GM19043 (cell line): Measurements from ENCODE around the gene IDS.
"Not testable (repeated sequence)": the region's sequence is repeated elsewhere in the genome, so short reads cannot be mapped to it uniquely, and the experiment has no call there.

ENCODE experiments used
- ATAC-seq: cut with Tn5 transposase; IDR thresholded peaks from one replicate; pipeline ENCODE4 v1.9.1; 2021; ENCODE audit warnings: low read depth; ENCODE audit not compliant: unreplicated experiment

The IDS gene, protein sequence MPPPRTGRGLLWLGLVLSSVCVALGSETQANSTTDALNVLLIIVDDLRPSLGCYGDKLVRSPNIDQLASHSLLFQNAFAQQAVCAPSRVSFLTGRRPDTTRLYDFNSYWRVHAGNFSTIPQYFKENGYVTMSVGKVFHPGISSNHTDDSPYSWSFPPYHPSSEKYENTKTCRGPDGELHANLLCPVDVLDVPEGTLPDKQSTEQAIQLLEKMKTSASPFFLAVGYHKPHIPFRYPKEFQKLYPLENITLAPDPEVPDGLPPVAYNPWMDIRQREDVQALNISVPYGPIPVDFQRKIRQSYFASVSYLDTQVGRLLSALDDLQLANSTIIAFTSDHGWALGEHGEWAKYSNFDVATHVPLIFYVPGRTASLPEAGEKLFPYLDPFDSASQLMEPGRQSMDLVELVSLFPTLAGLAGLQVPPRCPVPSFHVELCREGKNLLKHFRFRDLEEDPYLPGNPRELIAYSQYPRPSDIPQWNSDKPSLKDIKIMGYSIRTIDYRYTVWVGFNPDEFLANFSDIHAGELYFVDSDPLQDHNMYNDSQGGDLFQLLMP

DNA sequence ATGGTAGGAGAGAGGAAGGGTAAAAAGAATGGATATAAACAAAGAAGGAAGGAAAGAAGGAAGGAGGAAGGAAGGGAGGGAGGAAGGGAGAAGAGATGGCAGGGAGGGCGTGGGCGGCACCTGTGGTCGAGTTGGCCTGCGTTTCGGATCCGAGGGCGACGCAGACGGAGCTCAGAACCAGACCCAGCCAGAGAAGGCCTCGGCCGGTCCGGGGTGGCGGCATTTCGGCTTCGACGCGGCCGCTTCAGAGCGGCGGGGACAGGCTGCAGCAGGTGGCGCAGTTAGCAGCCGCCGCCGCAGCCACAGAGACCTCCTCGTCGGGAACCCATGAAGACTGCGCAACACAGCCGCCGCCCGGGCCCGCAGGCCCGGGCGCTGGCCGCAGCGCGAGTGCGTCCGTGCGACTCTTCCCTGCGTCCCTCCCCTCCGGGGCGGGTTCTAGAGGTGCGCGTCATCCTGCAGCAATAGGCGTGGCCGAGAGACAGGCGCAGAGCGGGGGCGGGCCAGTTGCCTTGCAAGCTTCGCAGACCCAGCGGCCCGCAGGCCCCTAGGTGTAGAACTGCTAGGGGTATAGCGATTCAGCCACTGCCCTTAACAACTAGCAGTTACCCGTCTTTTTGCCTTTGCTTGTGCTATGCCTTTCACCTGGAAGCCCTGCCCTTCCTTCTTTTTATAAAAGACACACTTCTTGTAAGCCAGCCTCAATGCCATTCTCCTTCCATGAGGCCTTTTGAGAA is at the start of gene IDS:
IDS (minus strand) TSS at position 392 of the 737 bp plus-strand sequence; CDS start at position 223, 169 bp downstream.
- peak; percentile 66 for ATAC-seq

GRCh38 chrX:149551939-149552248 is 46.8 kb upstream of the IDS start:
- not testable (repeated sequence) for ATAC-seq

- ATAC-seq: not testable (repeated sequence)
These were observed 46.3 kb upstream of the IDS start for GRCh38 chrX:149551245-149551938.

- ATAC-seq: not testable (repeated sequence)
These were observed 45.3 kb upstream of the IDS start for GRCh38 chrX:149550454-149550853.

GRCh38 chrX:149549701-149550100 is 44.6 kb upstream of the IDS start, which contains the start of gene HSFX3:
TSS of gene HSFX3 (minus strand) at chrX:149549924. CDS start at chrX:149549852, 72 bp downstream.
- ATAC-seq: not testable (repeated sequence)

DNA sequence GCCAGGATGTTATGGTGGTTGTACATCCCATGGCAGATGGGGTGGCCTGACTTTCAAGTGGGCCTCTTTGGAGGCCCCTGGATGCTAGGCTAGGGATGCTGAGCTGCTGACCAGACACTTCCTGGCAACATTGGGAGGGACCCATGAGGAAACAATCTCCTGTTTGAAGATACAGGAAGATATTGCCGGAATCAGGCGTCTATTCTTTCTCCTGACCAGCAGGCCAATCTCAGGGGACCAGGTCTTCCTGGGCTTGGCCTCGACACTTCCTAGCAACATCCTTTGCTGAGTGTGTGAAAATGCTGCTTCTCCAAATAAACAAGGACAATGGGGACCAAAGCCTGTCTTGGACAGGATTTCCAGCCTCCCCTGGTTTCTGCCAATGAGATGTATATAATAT is 42.7 kb upstream of the IDS start:
- ATAC-seq: not testable (repeated sequence)

GRCh38 chrX:149546962-149547361 is 41.9 kb upstream of the IDS start:
- ATAC-seq: not testable (repeated sequence)

- peak; percentile 67 for ATAC-seq
These were observed 40.7 kb upstream of the IDS start for GRCh38 chrX:149545545-149546543.

GRCh38 chrX:149541521-149542047 is 36.5 kb upstream of the IDS start:
- no peak for ATAC-seq

DNA sequence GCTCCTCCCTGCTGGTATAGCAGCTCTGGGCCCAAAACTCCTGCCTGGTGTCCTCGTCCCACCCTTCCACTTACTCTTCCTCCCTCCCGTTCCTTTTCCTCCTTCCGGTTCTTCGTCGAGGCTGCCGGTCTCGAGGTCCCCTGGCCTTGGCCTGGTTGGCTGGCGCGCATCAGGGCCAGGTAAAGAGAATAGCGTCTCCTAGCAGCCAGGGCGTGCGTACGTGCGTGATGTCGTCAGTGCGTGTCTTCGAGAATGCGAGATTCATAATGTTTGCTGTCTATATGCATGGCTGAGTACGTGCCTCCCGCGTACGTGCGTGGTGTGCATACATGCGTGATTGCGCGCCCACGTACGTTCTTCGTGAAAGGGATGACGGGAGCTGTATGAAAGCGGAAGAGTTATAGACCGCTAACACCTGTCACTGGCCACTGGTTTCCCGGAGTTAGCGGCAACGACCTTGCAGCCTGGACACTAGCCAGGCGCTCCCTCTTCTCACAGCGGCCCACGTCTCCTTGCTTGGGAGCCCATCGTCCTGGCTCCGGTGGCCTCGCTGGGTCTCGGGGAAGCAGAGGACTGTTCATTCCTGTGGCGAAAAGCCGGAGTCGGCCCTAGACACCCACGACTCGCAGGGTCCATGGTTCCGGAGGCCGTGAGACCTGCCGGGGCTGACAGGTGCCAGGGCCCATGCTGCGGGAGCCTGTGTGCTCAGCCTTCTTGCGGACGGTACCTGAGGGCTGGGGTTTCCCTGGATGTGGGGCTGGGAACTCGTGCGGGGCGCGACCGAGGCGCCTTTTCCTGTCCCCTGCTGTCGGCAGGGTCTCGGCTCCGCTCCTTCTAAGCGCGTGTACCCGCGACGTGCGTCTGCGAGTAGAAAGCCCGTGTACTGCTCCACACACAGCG is 35.8 kb upstream of the IDS start, which contains the start of gene EOLA1:
EOLA1 (plus strand) TSS at position 392 of the 900 bp plus-strand sequence. CDS start 4,619 bp downstream, outside the sequence.
- ATAC-seq: peak; percentile 71

DNA sequence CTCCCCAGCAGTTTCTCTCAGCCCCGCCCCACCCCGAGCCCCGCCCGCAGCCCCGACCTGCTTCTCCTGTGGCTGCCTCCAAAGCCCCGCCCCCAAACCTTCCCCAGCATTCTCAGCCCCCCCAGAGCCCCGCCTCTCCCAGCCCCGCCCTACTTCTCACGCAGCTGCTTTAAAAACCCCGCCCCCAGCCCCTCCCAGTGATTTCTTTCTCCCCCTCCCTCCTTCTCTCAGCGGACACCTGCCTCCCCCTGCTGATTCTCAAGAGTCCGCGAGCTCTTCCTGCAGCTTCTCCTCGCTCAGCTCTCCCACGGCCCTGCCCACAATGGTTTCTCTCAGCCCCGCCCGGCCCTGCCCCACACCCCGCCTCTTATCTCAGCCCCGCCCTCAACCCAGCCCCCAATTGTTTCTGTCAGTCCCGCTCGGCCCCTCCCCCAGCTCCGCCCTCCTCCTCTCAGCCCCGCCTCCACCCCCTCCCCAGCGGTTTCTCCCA is 35.1 kb upstream of the IDS start:
- peak; percentile 6 for ATAC-seq

GRCh38 chrX:149539283-149540130 is 34.4 kb upstream of the IDS start:
- ATAC-seq: peak; percentile 37

DNA sequence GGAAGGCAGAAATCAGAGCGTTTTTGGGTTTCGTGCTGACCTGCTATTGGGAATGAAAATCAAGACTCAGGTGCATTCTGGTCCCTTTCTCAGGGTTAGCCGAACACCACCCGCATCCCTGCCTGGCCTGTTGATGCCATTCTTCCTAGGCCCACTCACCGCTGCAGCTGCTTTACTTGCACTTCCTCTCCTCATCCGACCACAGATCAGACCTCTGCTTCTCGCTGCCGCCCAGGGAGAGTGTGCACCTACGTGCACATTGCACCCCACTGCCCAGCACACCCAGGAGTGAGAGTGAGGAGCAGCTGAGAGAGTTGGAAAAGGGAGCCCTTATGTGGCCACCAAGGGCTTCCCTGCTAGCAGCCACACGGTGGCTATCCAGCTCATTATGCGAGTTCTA is 32.4 kb upstream of the IDS start:
- ATAC-seq: peak; percentile 13

GRCh38 chrX:149534926-149535602 is 30.0 kb upstream of the IDS start:
- not testable (repeated sequence) for ATAC-seq

GRCh38 chrX:149533999-149534398 is 28.9 kb upstream of the IDS start:
- not testable (repeated sequence) for ATAC-seq

GRCh38 chrX:149532868-149533267 is 27.8 kb upstream of the IDS start:
- ATAC-seq: not testable (repeated sequence)

DNA sequence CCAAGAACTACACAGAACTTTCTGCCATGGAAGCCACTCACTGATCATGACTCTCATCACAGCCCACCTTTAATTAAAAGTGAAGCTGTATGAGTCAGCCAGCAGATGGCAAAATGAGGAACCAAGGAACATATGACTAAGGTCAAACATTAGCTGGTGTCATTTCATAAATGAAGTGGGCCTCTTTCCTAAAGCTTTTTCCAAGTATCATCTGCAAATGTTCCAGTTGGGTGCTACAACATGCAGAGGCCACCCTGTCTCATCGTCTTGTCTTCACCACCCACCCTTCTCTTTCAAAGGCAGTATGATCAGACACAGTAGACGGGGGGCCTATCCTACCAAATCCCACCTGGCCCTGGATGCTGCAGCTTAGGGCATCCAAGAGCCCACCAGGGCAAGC is 26.5 kb upstream of the IDS start:
- ATAC-seq: peak; percentile 75
